ENCODE data around the gene FAM98B. TPM values are rescaled to one million over a fixed set of nuclear protein-coding genes. Genes with fewer than 3 reads are reported as not detected.
A peak's percentile ranks its signal among the peaks of the same experiment; 100 is the strongest.

FAM98B gene
- total and polyA plus RNA-seq, 9 of the 15 experiments (the other 6 are each of a cell fraction or from before 2014, with no cell fraction given), result 3.1 to 42.0 (median 9.4) TPM

GRCh38 chr15:38414357-38414756, 39.6 kb upstream of the FAM98B start:
- H2AFZ ChIP-seq (ENCODE audit: low read depth, low read length), result no peak overlapping the region
- H4K20me1 ChIP-seq (replicated peaks; ENCODE audit: control insufficient read depth, insufficient read depth, low read length), result no peaks in the 10 kb centered on the region
- no peaks in the 10 kb centered on the region for H3K79me2 ChIP-seq (ENCODE audit: control insufficient read depth, insufficient read depth, low read length)
- H3K4me1 ChIP-seq (replicated peaks in 1 of 2; ENCODE audit: control insufficient read depth in 2 of 2, insufficient read depth in 2 of 2, low read length in 2 of 2), result no peaks in the 10 kb centered on the region
- peaks cover 3 to 13% of the 10 kb centered on the region in 2 experiments; a peak in 2 of 5 replicates for H3K27me3 ChIP-seq (ENCODE audit: control insufficient read depth in 2 of 2, insufficient read depth in 2 of 2, low read length in 2 of 2)
- H3K9me1 ChIP-seq (ENCODE audit: control insufficient read depth, insufficient read depth, low read length), result no peaks in the 10 kb centered on the region
- ATAC-seq, result peak; percentile 97
- ChIA-PET POLR2A (interaction anchor here (0.8 kb wide), 1 partner anchor 312 kb away, joined by 3 read pairs; no protein-coding TSS in a partner anchor), CTCF (ENCODE audit: low intra/inter-chr PET ratio) (interaction anchor here (0.8 kb wide), 1 partner anchor 419 kb away, joined by 3 read pairs; no protein-coding TSS in a partner anchor)
- no TSS peak for BruUV-seq (replicated peaks)
- in situ Hi-C loops (cut with MboI), result no loop called here
- FAIRE-seq, result peak; percentile 82
- H3K9me3 ChIP-seq (replicated peaks; ENCODE audit: control insufficient read depth, insufficient read depth, low read depth, low read length), result no peaks in the 10 kb centered on the region
- no peak overlapping the region for H3K27ac ChIP-seq (ENCODE audit: extremely low read depth, low read depth, low read length)
- H3K4me2 ChIP-seq (ENCODE audit: insufficient read depth, low read length), result no peak overlapping the region
- intact Hi-C loops (cut with micrococcal nuclease), result loop anchor here (1.0 kb wide), 1 partner anchor 419 kb away; no protein-coding TSS in a partner anchor
- no peak overlapping the region for H3K4me3 ChIP-seq
- no peaks in the 10 kb centered on the region for H3K36me3 ChIP-seq (ENCODE audit: control insufficient read depth, insufficient read depth, low read length)
- peak; percentile 14 to 68 (median 40) for DNase-seq (ENCODE audit: extremely low read depth in 1 of 4, low spot score in 3 of 4)
- H3K9ac ChIP-seq (ENCODE audit: insufficient read depth in 1 of 2, low read depth in 2 of 2, low read length in 2 of 2), result no peak overlapping the region
- peak; percentile 18; the same call in 1 of the 2 replicates for TF ChIP-seq REST (IDR thresholded peaks at IDR 0.05; ENCODE audit: borderline replicate concordance)
- TF ChIP-seq REST (CRISPR knock-in tag; IDR thresholded peaks at IDR 0.05; ENCODE audit: low read depth), result no peak
- no peak for TF ChIP-seq ZNF785 (CRISPR knock-in tag; IDR thresholded peaks at IDR 0.05)
- no peak for TF ChIP-seq MAFF (IDR thresholded peaks at IDR 0.05; ENCODE audit: low read length)
- no peak for TF ChIP-seq ZNF609 (CRISPR knock-in tag; IDR thresholded peaks at IDR 0.05; ENCODE audit: borderline replicate concordance)
- no peak for TF ChIP-seq ZNF780A (CRISPR knock-in tag; IDR thresholded peaks at IDR 0.05)
